PFSK-1 (cell line): ENCODE data around the gene MKI67.

Experiments used
- POLR2AphosphoS5 ChIP-seq: IDR thresholded peaks from 2 replicates; pipeline ENCODE4 v1.6.1; 2012; ENCODE audit warnings: low read depth, mild to moderate bottlenecking, control low read depth, low read length, moderate library complexity
- REST ChIP-seq, 2 experiments: IDR thresholded peaks; 2 replicates each; pipeline versions ENCODE4 v1.6.1 to v1.8.0; 2011 to 2012; ENCODE audit warnings: low read depth in 2 of 2, low read length in 2 of 2, control low read depth in 1 of 2, inconsistent platforms in 1 of 2, mild to moderate bottlenecking in 1 of 2, moderate library complexity in 1 of 2; ENCODE audit not compliant: insufficient read depth in 1 of 2
- TAF1 ChIP-seq: IDR thresholded peaks from 2 replicates; pipeline ENCODE4 v1.6.1; 2012; ENCODE audit warnings: low read length, control low read depth, borderline replicate concordance; ENCODE audit not compliant: insufficient read depth

GRCh38 chr10:128066870-128067382 is 59.3 kb downstream of the MKI67 start:
- TF ChIP-seq POLR2AphosphoS5 = no peak
- TF ChIP-seq TAF1 = no peak
- TF ChIP-seq REST (IDR thresholded peaks at IDR 0.05; ENCODE audit: insufficient read depth in 1 of 2, low read depth in 2 of 2, low read length in 2 of 2) = no peak
